IPS-18a (cell line): ENCODE measurements around the gene REC114.
"Not testable (repeated sequence)": the region's sequence is repeated elsewhere in the genome, so short reads cannot be mapped to it uniquely, and the experiment has no call there.

Experiments used
- H3K27ac ChIP-seq: one replicate; pipeline ENCODE4 v1.5.1; 2013; ENCODE audit warnings: low read length
- H3K27me3 ChIP-seq: one replicate; pipeline ENCODE4 v1.6.1; 2013; ENCODE audit warnings: mild to moderate bottlenecking, low read length; ENCODE audit not compliant: control insufficient read depth, insufficient read depth
- H3K36me3 ChIP-seq: one replicate; pipeline ENCODE4 v1.6.1; 2013; ENCODE audit warnings: low read depth, low read length; ENCODE audit not compliant: control insufficient read depth
- H3K4me1 ChIP-seq: one replicate; pipeline ENCODE4 v1.6.1; 2013; ENCODE audit warnings: low read depth, low read length; ENCODE audit not compliant: control insufficient read depth
- H3K4me3 ChIP-seq: one replicate; pipeline ENCODE4 v1.5.1; 2013; ENCODE audit warnings: low read length
- H3K9ac ChIP-seq: one replicate; pipeline ENCODE4 v1.6.1; 2013; ENCODE audit warnings: mild to moderate bottlenecking, low read length, moderate library complexity
- H3K9me3 ChIP-seq: one replicate; pipeline ENCODE4 v1.6.1; 2013; ENCODE audit warnings: low read depth, low read length; ENCODE audit not compliant: control insufficient read depth

Gene REC114

GRCh38 chr15:73567020-73567419 lies 124.1 kb downstream of the REC114 start:
- no peak overlapping the region for H3K4me3 ChIP-seq
- peaks cover 78% of the 10 kb centered on the region for H3K36me3 ChIP-seq
- H3K27me3 ChIP-seq = no peaks in the 10 kb centered on the region
- no peaks in the 10 kb centered on the region for H3K4me1 ChIP-seq
- no peak overlapping the region for H3K27ac ChIP-seq
- H3K9ac ChIP-seq = no peak overlapping the region
- no peaks in the 10 kb centered on the region for H3K9me3 ChIP-seq

- no peak overlapping the region for H3K9ac ChIP-seq
- no peaks in the 10 kb centered on the region for H3K9me3 ChIP-seq
- peaks cover 76% of the 10 kb centered on the region for H3K36me3 ChIP-seq
- H3K27me3 ChIP-seq = no peaks in the 10 kb centered on the region
- H3K4me1 ChIP-seq = no peaks in the 10 kb centered on the region
- no peak overlapping the region for H3K27ac ChIP-seq
- H3K4me3 ChIP-seq = no peak overlapping the region
Measured at GRCh38 chr15:73568564-73569280, 125.8 kb downstream of the REC114 start.

- Histone ChIP-seq H3K27ac (no peak overlapping the region), H3K36me3 (peaks cover 75% of the 10 kb centered on the region), H3K27me3 (no peaks in the 10 kb centered on the region), H3K9ac (no peak overlapping the region), H3K4me3 (no peak overlapping the region), H3K9me3 (no peaks in the 10 kb centered on the region), H3K4me1 (no peaks in the 10 kb centered on the region)
Measured at GRCh38 chr15:73569361-73569760, 126.4 kb downstream of the REC114 start.

- Histone ChIP-seq H3K4me1 (no peaks in the 10 kb centered on the region), H3K36me3 (peaks cover 66% of the 10 kb centered on the region), H3K9ac (no peak overlapping the region), H3K27me3 (no peaks in the 10 kb centered on the region), H3K27ac (no peak overlapping the region), H3K4me3 (no peak overlapping the region), H3K9me3 (no peaks in the 10 kb centered on the region)
Measured at GRCh38 chr15:73570355-73571032, 127.5 kb downstream of the REC114 start.

- Histone ChIP-seq H3K9ac (no peak overlapping the region), H3K27ac (no peak overlapping the region), H3K4me3 (no peak overlapping the region), H3K27me3 (no peaks in the 10 kb centered on the region), H3K4me1 (no peaks in the 10 kb centered on the region), H3K9me3 (no peaks in the 10 kb centered on the region), H3K36me3 (peaks cover 69% of the 10 kb centered on the region)
Measured at GRCh38 chr15:73571346-73571745, 128.4 kb downstream of the REC114 start.

GRCh38 chr15:73572296-73572695 lies 129.3 kb downstream of the REC114 start:
- Histone ChIP-seq H3K4me3 (no peak overlapping the region), H3K9ac (no peak overlapping the region), H3K9me3 (no peaks in the 10 kb centered on the region), H3K27ac (no peak overlapping the region), H3K4me1 (no peaks in the 10 kb centered on the region), H3K36me3 (peaks cover 65% of the 10 kb centered on the region), H3K27me3 (no peaks in the 10 kb centered on the region)

GRCh38 chr15:73573037-73573436 lies 130.1 kb downstream of the REC114 start:
- Histone ChIP-seq H3K9me3 (no peaks in the 10 kb centered on the region), H3K36me3 (peaks cover 58% of the 10 kb centered on the region), H3K4me3 (no peak overlapping the region), H3K4me1 (no peaks in the 10 kb centered on the region), H3K27ac (no peak overlapping the region), H3K9ac (no peak overlapping the region), H3K27me3 (no peaks in the 10 kb centered on the region)

GRCh38 chr15:73573572-73573971 lies 130.6 kb downstream of the REC114 start:
- no peak overlapping the region for H3K4me3 ChIP-seq
- no peaks in the 10 kb centered on the region for H3K27me3 ChIP-seq
- H3K9me3 ChIP-seq = no peaks in the 10 kb centered on the region
- no peak overlapping the region for H3K27ac ChIP-seq
- H3K9ac ChIP-seq = no peak overlapping the region
- H3K36me3 ChIP-seq = peaks cover 54% of the 10 kb centered on the region
- H3K4me1 ChIP-seq = no peaks in the 10 kb centered on the region

GRCh38 chr15:73575636-73576247 lies 132.8 kb downstream of the REC114 start:
- Histone ChIP-seq H3K27ac (no peak overlapping the region), H3K27me3 (no peaks in the 10 kb centered on the region), H3K36me3 (peaks cover 37% of the 10 kb centered on the region), H3K4me3 (no peak overlapping the region), H3K4me1 (no peaks in the 10 kb centered on the region), H3K9ac (no peak overlapping the region), H3K9me3 (no peaks in the 10 kb centered on the region)

- peaks cover 29% of the 10 kb centered on the region for H3K36me3 ChIP-seq
Measured at GRCh38 chr15:73577593-73577992, 134.6 kb downstream of the REC114 start.

GRCh38 chr15:73578026-73578425 lies 135.1 kb downstream of the REC114 start:
- Histone ChIP-seq H3K9ac (no peak overlapping the region), H3K36me3 (peaks cover 31% of the 10 kb centered on the region), H3K9me3 (no peaks in the 10 kb centered on the region), H3K4me1 (no peaks in the 10 kb centered on the region), H3K27ac (no peak overlapping the region), H3K4me3 (no peak overlapping the region), H3K27me3 (no peaks in the 10 kb centered on the region)

More at GRCh38 chr15:73577593-73577992, 134.6 kb downstream of the REC114 start:
- H3K4me1 ChIP-seq, H3K9ac ChIP-seq, H3K4me3 ChIP-seq, H3K27me3 ChIP-seq, H3K9me3 ChIP-seq, H3K27ac ChIP-seq: not testable (repeated sequence)
